Smooth muscle cell (in vitro differentiated cells): ENCODE data around the gene SDF4. TPM values are rescaled to one million over a fixed set of nuclear protein-coding genes. Genes with fewer than 3 reads are reported as not detected.

Experiments
- DNase-seq: peaks from one replicate; lab custom pipeline; 2025; ENCODE audit not compliant: unreplicated experiment; lab: John Stamatoyannopoulos, UW
- H2AFZ ChIP-seq: fragments of 200-600 bp; sonication (generic); 2 replicates; pipeline ENCODE4 v1.6.0; 2016; ENCODE audit warnings: antibody characterized with exemption, low read depth, mild to moderate bottlenecking
- H3F3A ChIP-seq: fragments of 200-600 bp; sonication (generic); 2 replicates; pipeline ENCODE4 v1.6.0; 2017; ENCODE audit warnings: antibody characterized with exemption, low read depth
- H3K27ac ChIP-seq: fragments of 200-600 bp; sonication (generic); 2 replicates; pipeline ENCODE4 v1.5.1; 2016; ENCODE audit warnings: low read depth, mild to moderate bottlenecking
- H3K27me3 ChIP-seq: fragments of 200-600 bp; sonication (generic); 2 replicates; pipeline ENCODE4 v1.6.1; 2016; ENCODE audit warnings: low read depth, mild to moderate bottlenecking
- H3K36me3 ChIP-seq: fragments of 200-600 bp; sonication (generic); 2 replicates; pipeline ENCODE4 v1.5.1; 2016; ENCODE audit warnings: low read depth
- H3K4me1 ChIP-seq: fragments of 200-600 bp; sonication (generic); 2 replicates; pipeline ENCODE4 v1.5.1; 2016; ENCODE audit warnings: low read depth
- H3K4me2 ChIP-seq: fragments of 200-600 bp; sonication (generic); 2 replicates; pipeline ENCODE4 v1.6.0; 2016; ENCODE audit warnings: mild to moderate bottlenecking
- H3K4me3 ChIP-seq: fragments of 200-600 bp; sonication (generic); 2 replicates; pipeline ENCODE4 v1.5.1; 2016; ENCODE audit warnings: mild to moderate bottlenecking
- H3K79me2 ChIP-seq: fragments of 200-600 bp; sonication (generic); 2 replicates; pipeline ENCODE4 v1.6.0; 2016; ENCODE audit warnings: low read depth, mild to moderate bottlenecking
- H3K9ac ChIP-seq: fragments of 200-600 bp; sonication (generic); 2 replicates; pipeline ENCODE4 v1.6.0; 2016; ENCODE audit warnings: low read depth
- H3K9me3 ChIP-seq: fragments of 200-600 bp; sonication (generic); replicated peaks from 2 replicates; pipeline ENCODE4 v1.5.1; 2016; ENCODE audit warnings: low read depth
- H4K20me1 ChIP-seq: fragments of 200-600 bp; sonication (generic); 2 replicates; pipeline ENCODE4 v1.6.0; 2016; ENCODE audit warnings: low read depth
- WGBS: methylation state at CpG from one replicate; pipeline ENCODE4 v1.1.7; 2016; ENCODE audit warnings: low lambda C conversion rate; 5-methylcytosine and 5-hydroxymethylcytosine counted together
- polyA plus RNA-seq: library from polyadenylated mRNA; unstranded; fragments of >200 nt; fragmentation: Nextera tagmentation; extraction: Ambion mirVana; gene quantifications from 2 replicates; pipeline ENCODE4 v1.2.1, GENCODE V29; 2016
- total RNA-seq: library from RNA; depleted of rRNA; stranded (reverse); fragments of >200 nt; gene quantifications from 2 replicates; pipeline ENCODE4 v1.2.3, GENCODE V29; 2014
- TF ChIP-seq, protein P1 (sequence below): fragments of 200-600 bp; sonication (generic); IDR thresholded peaks from 2 replicates; pipeline ENCODE4 v1.5.1; 2017; ENCODE audit warnings: borderline replicate concordance, mild to moderate bottlenecking, antibody characterized with exemption; ENCODE audit not compliant: insufficient read depth, poor library complexity, severe bottlenecking

Gene SDF4
- total and polyA plus RNA-seq, 2 experiments from 2014 or later = 94.9 to 263 TPM

DNA sequence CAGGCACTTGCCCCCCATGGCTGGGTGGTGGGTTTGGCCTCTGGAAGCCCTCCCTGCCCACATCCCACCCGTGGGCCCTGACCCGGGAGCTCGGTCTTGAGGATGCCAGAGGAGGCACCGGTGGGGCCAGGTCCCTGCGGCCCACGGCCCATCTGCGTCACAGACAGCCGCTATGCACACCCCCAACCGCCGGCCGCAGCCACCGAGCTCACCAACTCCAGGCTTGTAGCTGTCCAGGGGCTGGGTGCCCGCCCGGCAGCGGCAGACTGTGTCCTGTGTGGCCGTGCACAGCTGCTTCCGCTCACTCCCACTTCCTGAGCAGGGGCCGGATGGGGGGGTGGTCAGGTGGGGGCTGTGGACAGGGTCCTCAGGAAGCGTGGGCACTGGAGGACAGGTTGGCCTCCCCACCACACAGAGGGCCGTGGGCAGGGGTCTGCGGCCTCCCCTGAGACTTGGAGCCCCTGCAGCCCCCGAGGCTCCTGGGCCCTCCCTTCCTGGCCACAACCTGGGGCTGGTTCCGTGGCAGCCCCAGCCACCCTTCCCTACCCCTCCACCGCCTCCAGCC is 18.9 kb downstream of the SDF4 start:
- H3K79me2 ChIP-seq = no peaks in the 10 kb centered on the region
- no peak for DNase-seq
- TF ChIP-seq, protein P1, sequence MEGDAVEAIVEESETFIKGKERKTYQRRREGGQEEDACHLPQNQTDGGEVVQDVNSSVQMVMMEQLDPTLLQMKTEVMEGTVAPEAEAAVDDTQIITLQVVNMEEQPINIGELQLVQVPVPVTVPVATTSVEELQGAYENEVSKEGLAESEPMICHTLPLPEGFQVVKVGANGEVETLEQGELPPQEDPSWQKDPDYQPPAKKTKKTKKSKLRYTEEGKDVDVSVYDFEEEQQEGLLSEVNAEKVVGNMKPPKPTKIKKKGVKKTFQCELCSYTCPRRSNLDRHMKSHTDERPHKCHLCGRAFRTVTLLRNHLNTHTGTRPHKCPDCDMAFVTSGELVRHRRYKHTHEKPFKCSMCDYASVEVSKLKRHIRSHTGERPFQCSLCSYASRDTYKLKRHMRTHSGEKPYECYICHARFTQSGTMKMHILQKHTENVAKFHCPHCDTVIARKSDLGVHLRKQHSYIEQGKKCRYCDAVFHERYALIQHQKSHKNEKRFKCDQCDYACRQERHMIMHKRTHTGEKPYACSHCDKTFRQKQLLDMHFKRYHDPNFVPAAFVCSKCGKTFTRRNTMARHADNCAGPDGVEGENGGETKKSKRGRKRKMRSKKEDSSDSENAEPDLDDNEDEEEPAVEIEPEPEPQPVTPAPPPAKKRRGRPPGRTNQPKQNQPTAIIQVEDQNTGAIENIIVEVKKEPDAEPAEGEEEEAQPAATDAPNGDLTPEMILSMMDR = no peak
- H3K27me3 ChIP-seq = no peaks in the 10 kb centered on the region
- no peaks in the 10 kb centered on the region for H4K20me1 ChIP-seq
- no peaks in the 10 kb centered on the region for H3F3A ChIP-seq
- no peak overlapping the region for H3K4me2 ChIP-seq
- H3K4me1 ChIP-seq = no peaks in the 10 kb centered on the region
- H2AFZ ChIP-seq = no peak overlapping the region
- H3K9me3 ChIP-seq = no peaks in the 10 kb centered on the region
- no peaks in the 10 kb centered on the region for H3K36me3 ChIP-seq
- WGBS = 92% methylated on average over 23 of the region's 24 CpGs
- H3K4me3 ChIP-seq = no peak overlapping the region
- no peak overlapping the region for H3K27ac ChIP-seq
- H3K9ac ChIP-seq = no peak overlapping the region

GRCh38 chr1:1211541-1212441 is 20.0 kb downstream of the SDF4 start:
- Histone ChIP-seq H3K9me3 (no peaks in the 10 kb centered on the region), H3K9ac (no peak overlapping the region), H3K27ac (no peak overlapping the region), H3K27me3 (no peaks in the 10 kb centered on the region), H3K4me1 (no peaks in the 10 kb centered on the region), H3K36me3 (no peaks in the 10 kb centered on the region), H3K79me2 (no peaks in the 10 kb centered on the region), H2AFZ (no peak overlapping the region), H3F3A (no peaks in the 10 kb centered on the region), H4K20me1 (no peaks in the 10 kb centered on the region), H3K4me2 (no peak overlapping the region), H3K4me3 (no peak overlapping the region)
- TF ChIP-seq, protein P1 = no peak
- WGBS = 87% methylated on average over 22 of the region's 28 CpGs
- no peak for DNase-seq

DNA sequence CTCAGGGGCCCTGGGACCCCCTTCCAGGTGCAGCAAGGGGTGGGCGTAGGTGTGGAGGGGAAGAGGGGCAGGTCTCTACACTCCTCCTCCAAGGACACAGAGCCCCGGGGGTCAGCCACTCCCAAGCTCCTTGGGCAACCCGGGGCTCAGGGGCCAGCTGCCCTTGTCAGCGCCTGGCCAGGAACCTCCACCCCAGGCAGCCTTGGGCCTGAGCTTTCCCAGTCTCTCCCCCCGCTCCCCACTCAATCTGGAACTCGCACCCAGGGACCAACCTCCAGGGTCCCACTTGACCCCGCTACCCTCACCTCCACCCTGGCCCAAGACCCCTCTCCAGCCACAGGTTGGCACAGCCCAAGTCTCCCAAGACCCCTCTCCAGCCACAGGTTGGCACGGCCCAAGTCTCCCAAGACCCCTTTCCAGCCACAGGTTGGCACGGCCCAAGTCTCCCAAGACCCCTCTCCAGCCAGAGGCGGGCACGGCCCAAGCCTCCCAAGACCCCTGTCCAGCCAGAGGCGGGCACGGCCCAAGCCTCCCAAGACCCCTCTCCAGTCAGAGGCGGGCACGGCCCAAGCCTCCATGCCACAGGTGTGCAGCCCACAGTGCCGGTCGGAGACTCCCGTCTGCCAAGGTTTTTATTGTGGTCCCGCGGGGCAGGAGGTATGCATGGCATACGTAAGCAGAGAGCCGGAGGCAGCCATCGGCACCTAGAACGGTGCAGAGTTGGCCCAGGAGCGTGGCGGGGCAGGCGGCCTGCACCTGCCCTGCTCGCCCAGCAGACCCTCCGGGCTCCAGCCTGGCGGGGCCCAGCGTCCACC is 20.9 kb downstream of the SDF4 start:
- no peaks in the 10 kb centered on the region for H3K36me3 ChIP-seq
- no peak overlapping the region for H3K4me3 ChIP-seq
- H3K4me1 ChIP-seq = peaks cover 8% of the 10 kb centered on the region
- H3K27ac ChIP-seq = no peak overlapping the region
- WGBS = 95% methylated on average over 31 of the region's 31 CpGs
- H2AFZ ChIP-seq = no peak overlapping the region
- H3K9ac ChIP-seq = no peak overlapping the region
- H3K27me3 ChIP-seq = no peaks in the 10 kb centered on the region
- H4K20me1 ChIP-seq = no peaks in the 10 kb centered on the region
- TF ChIP-seq, protein P1 = no peak
- no peaks in the 10 kb centered on the region for H3K9me3 ChIP-seq
- H3F3A ChIP-seq = no peaks in the 10 kb centered on the region
- no peaks in the 10 kb centered on the region for H3K79me2 ChIP-seq
- no peak overlapping the region for H3K4me2 ChIP-seq
- no peak for DNase-seq
